Thoracic aorta (tissue), 2 donors: Measurements from ENCODE around the gene PPA2. TPM values are rescaled to one million over a fixed set of nuclear protein-coding genes. Genes with fewer than 3 reads are reported as not detected.
A peak's percentile ranks its signal among the peaks of the same experiment; 100 is the strongest.

Experiments
- ATAC-seq: fragments of 150-250 bp; one replicate; pipeline ENCODE4 v1.8.0; 2017; ENCODE audit warnings: low read depth; ENCODE audit not compliant: insufficient number of reproducible peaks, low FRiP score
- DNase-seq: peaks from one replicate; pipeline ENCODE4 v3.0.0-alpha.2; 2020; ENCODE audit warnings: low spot score
- H3K27ac ChIP-seq, 2 donors: fragments of 200-600 bp; sonication (generic); 1 replicate in 1 of 2; 2 replicates in 1 of 2; pipeline ENCODE4 v1.5.1; 2016; ENCODE audit warnings: mild to moderate bottlenecking in 2 of 2, moderate library complexity in 2 of 2
- H3K27me3 ChIP-seq: fragments of 200-600 bp; sonication (generic); replicated peaks from 2 replicates; pipeline ENCODE4 v1.6.0; 2016; ENCODE audit warnings: mild to moderate bottlenecking; ENCODE audit not compliant: insufficient read depth
- H3K36me3 ChIP-seq: fragments of 200-600 bp; sonication (generic); one replicate; pipeline ENCODE4 v1.5.1; 2016
- H3K4me1 ChIP-seq, 2 donors: fragments of 200-600 bp; sonication (generic); 1 replicate in 1 of 2; 2 replicates in 1 of 2; pipeline versions ENCODE4 v1.5.1 to v1.6.0; 2016; ENCODE audit warnings: low read depth in 2 of 2, mild to moderate bottlenecking in 1 of 2; ENCODE audit not compliant: control insufficient read depth in 1 of 2
- H3K4me3 ChIP-seq: fragments of 200-600 bp; sonication (generic); 2 replicates; pipeline ENCODE4 v1.5.1; 2016; ENCODE audit warnings: mild to moderate bottlenecking
- H3K9me3 ChIP-seq: fragments of 200-600 bp; sonication (generic); 2 replicates; pipeline ENCODE4 v1.5.1; 2016
- total RNA-seq, 2 donors: library from RNA; depleted of rRNA; stranded (reverse); fragments of >200 nt; gene quantifications; one replicate each; pipeline versions ENCODE4 v1.1.0 to v1.2.3, GENCODE V29; 2016
- TF ChIP-seq, protein P1 (sequence below): fragments of 200-600 bp; sonication (generic); IDR thresholded peaks from one replicate; pipeline ENCODE4 v1.5.1; 2019; ENCODE audit warnings: antibody characterized with exemption

PPA2 gene
- 10 to 100 TPM; 76.8 to 78.4 TPM for total RNA-seq

DNA sequence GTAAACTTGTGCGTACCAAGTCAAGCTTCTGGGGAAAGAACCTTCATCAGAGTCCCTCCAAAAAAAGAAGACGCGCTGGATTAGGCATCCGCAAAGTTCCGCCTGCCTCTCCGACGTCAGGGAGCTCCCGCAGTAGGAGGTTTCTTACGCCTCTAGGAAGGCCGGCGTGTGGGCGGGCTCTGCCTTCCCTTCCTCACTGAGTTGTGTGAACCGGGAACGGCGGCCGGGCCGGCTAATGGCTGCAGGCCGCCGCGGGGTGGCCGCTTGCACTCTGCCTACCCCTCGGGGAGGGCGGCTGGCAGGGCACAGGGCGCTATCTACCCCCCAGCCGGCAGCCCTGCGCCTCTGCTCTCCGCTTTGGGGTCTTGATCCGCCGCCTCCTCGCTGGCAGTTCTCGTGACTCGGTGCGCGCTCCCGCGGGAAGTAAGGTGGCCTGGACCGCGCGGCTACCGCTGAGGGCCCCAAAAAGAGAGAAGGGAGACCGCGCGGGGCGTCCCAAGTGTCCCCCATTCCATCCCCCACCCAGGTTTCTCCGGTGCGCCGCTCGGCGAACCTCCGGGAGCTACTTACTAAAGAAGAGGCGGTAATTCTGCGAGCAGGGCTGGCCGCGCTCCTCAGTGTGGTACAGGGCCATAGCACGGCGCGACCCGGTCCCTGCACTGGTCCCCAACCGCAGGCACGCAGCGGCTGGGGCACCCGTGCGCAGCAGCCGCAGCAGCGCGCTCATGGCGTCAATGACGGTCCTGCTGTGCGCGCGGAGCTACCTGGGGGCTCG lies at the start of gene PPA2:
Gene PPA2, minus strand, starts transcription at position 739 of the 775 bp plus-strand sequence. Its CDS starts 12 bp downstream, at position 727.
- Histone ChIP-seq H3K9me3 (no peaks in the 10 kb centered on the region), H3K36me3 (no peaks in the 10 kb centered on the region), H3K27ac (peak within 1 kb of the TSS; percentile 98 to 99), H3K4me3 (peak within 1 kb of the TSS; percentile 95), H3K27me3 (no peaks in the 10 kb centered on the region), H3K4me1 (peaks cover 17 to 20% of the 10 kb centered on the region in 2 donors)
- ATAC-seq = peak; percentile 88
- peak; percentile 46 for DNase-seq
- TF ChIP-seq, protein P1, sequence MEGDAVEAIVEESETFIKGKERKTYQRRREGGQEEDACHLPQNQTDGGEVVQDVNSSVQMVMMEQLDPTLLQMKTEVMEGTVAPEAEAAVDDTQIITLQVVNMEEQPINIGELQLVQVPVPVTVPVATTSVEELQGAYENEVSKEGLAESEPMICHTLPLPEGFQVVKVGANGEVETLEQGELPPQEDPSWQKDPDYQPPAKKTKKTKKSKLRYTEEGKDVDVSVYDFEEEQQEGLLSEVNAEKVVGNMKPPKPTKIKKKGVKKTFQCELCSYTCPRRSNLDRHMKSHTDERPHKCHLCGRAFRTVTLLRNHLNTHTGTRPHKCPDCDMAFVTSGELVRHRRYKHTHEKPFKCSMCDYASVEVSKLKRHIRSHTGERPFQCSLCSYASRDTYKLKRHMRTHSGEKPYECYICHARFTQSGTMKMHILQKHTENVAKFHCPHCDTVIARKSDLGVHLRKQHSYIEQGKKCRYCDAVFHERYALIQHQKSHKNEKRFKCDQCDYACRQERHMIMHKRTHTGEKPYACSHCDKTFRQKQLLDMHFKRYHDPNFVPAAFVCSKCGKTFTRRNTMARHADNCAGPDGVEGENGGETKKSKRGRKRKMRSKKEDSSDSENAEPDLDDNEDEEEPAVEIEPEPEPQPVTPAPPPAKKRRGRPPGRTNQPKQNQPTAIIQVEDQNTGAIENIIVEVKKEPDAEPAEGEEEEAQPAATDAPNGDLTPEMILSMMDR = no peak

DNA sequence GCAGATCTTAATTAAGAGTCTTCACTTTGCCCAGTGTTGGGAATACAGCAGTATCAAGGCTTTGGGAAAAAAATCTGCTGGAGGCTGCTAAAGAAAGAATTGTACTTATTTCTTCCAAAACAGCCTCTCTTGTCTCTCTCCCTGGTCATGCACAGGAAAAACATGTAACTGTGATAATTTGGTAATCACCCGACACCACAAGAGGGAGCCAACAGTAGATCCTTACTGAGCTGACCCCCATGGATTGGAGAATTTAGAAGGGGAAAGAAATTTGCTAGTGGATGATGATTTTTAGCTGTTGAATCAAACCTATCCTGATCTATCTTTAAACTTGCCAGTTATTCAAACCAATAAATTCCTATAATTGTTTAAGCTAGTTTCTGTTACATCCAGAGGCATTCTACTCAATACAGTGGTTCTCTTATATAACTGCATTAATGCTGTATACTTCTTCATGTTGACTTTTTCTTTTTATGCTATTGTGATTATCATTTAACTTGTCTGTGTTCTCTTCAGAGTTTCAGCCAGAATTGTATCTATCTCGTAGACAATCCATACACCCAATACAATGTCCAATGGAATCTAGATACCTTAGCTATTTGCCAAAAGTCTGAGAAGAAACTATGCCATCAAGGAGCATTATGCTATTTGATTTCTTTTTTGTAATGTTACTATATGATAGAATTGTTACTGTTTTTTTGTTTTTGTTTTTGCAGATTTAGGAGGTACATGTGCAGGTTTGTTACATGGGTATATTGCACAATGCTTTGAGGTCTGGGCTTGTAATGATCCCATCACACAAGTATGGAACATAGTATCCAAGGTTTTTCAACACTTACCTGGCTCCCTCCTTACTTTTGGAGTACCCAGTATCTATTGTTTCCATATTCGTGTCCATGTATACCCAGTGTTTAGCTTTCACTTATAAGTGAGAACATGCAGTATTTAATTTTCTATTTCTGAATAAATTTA lies 47.2 kb upstream of the PPA2 start:
- Histone ChIP-seq H3K9me3 (no peaks in the 10 kb centered on the region), H3K4me1 (no peaks in the 10 kb centered on the region), H3K27me3 (no peaks in the 10 kb centered on the region), H3K27ac (no peak overlapping the region), H3K36me3 (no peaks in the 10 kb centered on the region), H3K4me3 (no peak overlapping the region)
- ATAC-seq (no peak), DNase-seq (no peak)
- TF ChIP-seq, protein P1 = peak; percentile 52

DNA sequence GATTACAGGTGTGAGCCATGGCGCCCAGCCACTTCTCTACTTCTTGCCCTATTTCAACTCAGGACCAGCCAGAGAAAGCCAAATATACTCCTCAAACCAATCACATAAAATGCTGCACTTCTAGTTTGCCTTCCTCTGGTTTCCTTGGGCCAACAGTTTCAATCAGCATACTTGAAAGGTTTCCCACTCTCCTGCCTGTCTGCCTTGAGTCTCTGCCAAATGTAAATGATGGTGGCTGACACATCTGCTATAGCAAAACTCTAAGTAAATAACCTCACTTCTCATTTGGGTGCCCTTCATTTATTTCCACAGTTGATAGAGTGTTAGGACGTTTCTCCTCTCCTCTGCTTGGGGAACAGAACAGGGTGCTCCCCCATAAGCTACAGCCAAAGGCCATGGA lies 36.4 kb upstream of the PPA2 start:
- TF ChIP-seq, protein P1 = no peak
- Histone ChIP-seq H3K27ac (no peak overlapping the region), H3K27me3 (no peaks in the 10 kb centered on the region), H3K9me3 (no peaks in the 10 kb centered on the region), H3K4me3 (no peak overlapping the region), H3K36me3 (no peaks in the 10 kb centered on the region), H3K4me1 (no peaks in the 10 kb centered on the region)
- no peak for ATAC-seq
- no peak for DNase-seq

DNA sequence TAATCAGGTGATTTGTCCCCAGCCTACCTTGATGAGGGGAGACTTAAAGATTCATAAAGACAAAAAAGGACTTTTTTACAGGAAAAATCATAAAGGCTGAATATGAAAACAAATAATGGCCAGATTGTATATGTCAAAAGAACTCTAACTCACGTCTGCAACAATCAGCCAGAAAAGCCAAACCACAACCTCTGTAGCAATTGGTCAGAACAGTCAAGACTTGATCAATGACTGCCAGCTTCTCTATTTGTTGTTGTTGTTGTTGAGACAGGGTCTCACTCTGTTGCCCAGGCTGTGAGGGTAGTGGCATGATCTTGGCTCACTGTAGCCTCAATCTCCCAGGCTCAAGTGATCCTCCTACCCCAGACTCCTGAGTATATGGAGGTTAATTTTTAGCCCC lies 35.9 kb upstream of the PPA2 start:
- Histone ChIP-seq H3K27me3 (no peaks in the 10 kb centered on the region), H3K9me3 (no peaks in the 10 kb centered on the region), H3K27ac (no peak overlapping the region), H3K36me3 (no peaks in the 10 kb centered on the region), H3K4me3 (no peak overlapping the region), H3K4me1 (no peaks in the 10 kb centered on the region)
- DNase-seq = no peak
- no peak for ATAC-seq
- TF ChIP-seq, protein P1 = no peak

DNA sequence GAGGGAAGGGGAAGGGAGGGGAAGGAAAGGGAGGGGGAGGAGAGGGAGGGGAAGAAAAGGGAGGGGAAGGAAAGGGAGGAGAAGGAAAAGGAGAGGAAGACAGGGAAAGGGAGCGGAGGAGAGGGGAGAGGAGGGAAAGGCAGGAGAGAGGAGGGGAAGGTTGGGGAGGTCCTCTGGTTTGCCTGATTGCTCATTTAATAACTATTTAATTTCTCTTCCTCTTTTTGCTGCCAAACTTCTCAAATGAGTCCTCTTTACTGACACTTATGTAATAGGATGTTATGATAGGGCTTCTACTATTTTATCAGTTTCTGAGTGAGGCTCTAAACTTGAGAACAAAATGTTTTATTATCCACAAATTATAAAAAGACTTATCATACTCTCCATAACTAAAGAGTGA lies 35.4 kb upstream of the PPA2 start:
- H3K4me1 ChIP-seq = no peaks in the 10 kb centered on the region
- H3K9me3 ChIP-seq = no peaks in the 10 kb centered on the region
- TF ChIP-seq, protein P1 = no peak
- no peaks in the 10 kb centered on the region for H3K27me3 ChIP-seq
- ATAC-seq (no peak), DNase-seq (no peak)
- H3K4me3 ChIP-seq = no peak overlapping the region
- no peak overlapping the region for H3K27ac ChIP-seq
- no peaks in the 10 kb centered on the region for H3K36me3 ChIP-seq
